H7 (cell line): Measurements from ENCODE around the gene CTSD. TPM values are rescaled to one million over a fixed set of nuclear protein-coding genes. Genes with fewer than 3 reads are reported as not detected.

Source experiments
- DNase-seq: peaks from one replicate; pipeline ENCODE4 v3.0.0; 2012
- H3K27me3 ChIP-seq: 2 replicates; pipeline ENCODE4 v1.6.0; 2011; ENCODE audit warnings: mild to moderate bottlenecking, low read length; ENCODE audit not compliant: control insufficient read depth, insufficient read depth
- H3K36me3 ChIP-seq: replicated peaks from 2 replicates; pipeline ENCODE4 v1.5.1; 2011; ENCODE audit warnings: low read length; ENCODE audit not compliant: control insufficient read depth, insufficient read depth
- H3K4me3 ChIP-seq: 2 replicates; pipeline ENCODE4 v1.5.1; 2011; ENCODE audit warnings: low read depth, mild to moderate bottlenecking, control low read depth, low read length, moderate library complexity; ENCODE audit not compliant: insufficient read depth
- total RNA-seq: library from RNA; depleted of rRNA; stranded (reverse); fragments of >200 nt; shearing (Covaris generic); gene quantifications from 2 replicates; pipeline ENCODE4 v1.2.3, GENCODE V29; 2014

Gene CTSD
- total RNA-seq, 1 experiment from 2014 or later: 235 TPM

- no peak overlapping the region for H3K4me3 ChIP-seq
- no peaks in the 10 kb centered on the region for H3K36me3 ChIP-seq
- no peaks in the 10 kb centered on the region for H3K27me3 ChIP-seq
- no peak for DNase-seq
Measured at GRCh38 chr11:1786466-1786865, 22.7 kb upstream of the CTSD start.

- H3K36me3 ChIP-seq: no peaks in the 10 kb centered on the region
- H3K4me3 ChIP-seq: no peak overlapping the region
- no peaks in the 10 kb centered on the region for H3K27me3 ChIP-seq
- peak; percentile 64 for DNase-seq
Measured at GRCh38 chr11:1785749-1786413, 22.2 kb upstream of the CTSD start.

GRCh38 chr11:1784761-1785650 lies 21.3 kb upstream of the CTSD start:
- Histone ChIP-seq H3K27me3 (no peaks in the 10 kb centered on the region), H3K36me3 (no peaks in the 10 kb centered on the region), H3K4me3 (no peak overlapping the region)
- peak; percentile 40 for DNase-seq

- H3K36me3 ChIP-seq: no peaks in the 10 kb centered on the region
- H3K4me3 ChIP-seq: no peak overlapping the region
- peak; percentile 48 for DNase-seq
- no peaks in the 10 kb centered on the region for H3K27me3 ChIP-seq
Measured at GRCh38 chr11:1783725-1784529, 20.2 kb upstream of the CTSD start.

- Histone ChIP-seq H3K27me3 (no peaks in the 10 kb centered on the region), H3K4me3 (no peak overlapping the region), H3K36me3 (no peaks in the 10 kb centered on the region)
- peak; percentile 37 for DNase-seq
Measured at GRCh38 chr11:1782831-1783724, 19.4 kb upstream of the CTSD start.

- Histone ChIP-seq H3K27me3 (no peaks in the 10 kb centered on the region), H3K36me3 (no peaks in the 10 kb centered on the region), H3K4me3 (no peak overlapping the region)
- DNase-seq: peak; percentile 43
Measured at GRCh38 chr11:1782031-1782590, 18.4 kb upstream of the CTSD start.

GRCh38 chr11:1781593-1781975 lies 17.9 kb upstream of the CTSD start:
- Histone ChIP-seq H3K4me3 (no peak overlapping the region), H3K36me3 (no peaks in the 10 kb centered on the region), H3K27me3 (no peaks in the 10 kb centered on the region; the same call in 1 of the 2 replicates)
- no peak for DNase-seq

GRCh38 chr11:1780700-1781592 lies 17.2 kb upstream of the CTSD start:
- no peaks in the 10 kb centered on the region for H3K36me3 ChIP-seq
- no peak overlapping the region for H3K4me3 ChIP-seq
- peak; percentile 50 for DNase-seq

GRCh38 chr11:1779806-1780699 lies 16.3 kb upstream of the CTSD start:
- H3K27me3 ChIP-seq: no peaks in the 10 kb centered on the region; the same call in 1 of the 2 replicates

More at GRCh38 chr11:1780700-1781592, 17.2 kb upstream of the CTSD start:
- H3K27me3 ChIP-seq: no peaks in the 10 kb centered on the region; the same call in 1 of the 2 replicates

GRCh38 chr11:1779034-1779805 lies 15.5 kb upstream of the CTSD start:
- DNase-seq: peak; percentile 38
- Histone ChIP-seq H3K27me3 (no peaks in the 10 kb centered on the region; the same call in 1 of the 2 replicates), H3K4me3 (no peak overlapping the region), H3K36me3 (no peaks in the 10 kb centered on the region)

More at GRCh38 chr11:1779806-1780699, 16.3 kb upstream of the CTSD start:
- Histone ChIP-seq H3K36me3 (no peaks in the 10 kb centered on the region), H3K4me3 (no peak overlapping the region)
- DNase-seq: peak; percentile 34

- Histone ChIP-seq H3K27me3 (no peaks in the 10 kb centered on the region; the same call in 1 of the 2 replicates), H3K4me3 (no peak overlapping the region), H3K36me3 (no peaks in the 10 kb centered on the region)
- peak; percentile 29 for DNase-seq
Measured at GRCh38 chr11:1778141-1778911, 14.6 kb upstream of the CTSD start.
